Memory B cell (primary cell): ENCODE results near the gene GAST.
"Not testable (repeated sequence)": the region's sequence is repeated elsewhere in the genome, so short reads cannot be mapped to it uniquely, and the experiment has no call there.

Experiments used
- ATAC-seq: fragments of 150-1000 bp; cut with Tn5 transposase; 2 replicates; pipeline ENCODE4 v1.10.0; 2021; ENCODE audit warnings: low read depth, mild to moderate bottlenecking, moderate library complexity
- DNase-seq, 2 donors: peaks; one replicate each; pipeline ENCODE4 v3.0.0; 2022; ENCODE audit warnings: low spot score in 2 of 2
- H3K27ac Mint-ChIP-seq: one replicate; pipeline ENCODE4 v1.8.0; 2022; ENCODE audit warnings: mild to moderate bottlenecking, moderate library complexity, mixed read lengths
- H3K27me3 Mint-ChIP-seq: one replicate; pipeline ENCODE4 v1.8.0; 2022; ENCODE audit warnings: mixed read lengths
- H3K36me3 Mint-ChIP-seq: one replicate; pipeline ENCODE4 v1.8.0; 2022; ENCODE audit warnings: mild to moderate bottlenecking, mixed read lengths
- H3K4me1 Mint-ChIP-seq: one replicate; pipeline ENCODE4 v1.8.0; 2022; ENCODE audit warnings: mixed read lengths
- H3K4me3 Mint-ChIP-seq: one replicate; pipeline ENCODE4 v1.8.0; 2022; ENCODE audit warnings: mild to moderate bottlenecking, moderate library complexity, mixed read lengths
- H3K9me3 Mint-ChIP-seq: one replicate; pipeline ENCODE4 v1.8.0; 2022; ENCODE audit warnings: mixed read lengths

The GAST gene

GRCh38 chr17:41711669-41712400 lies at the start of gene GAST:
Gene GAST (plus strand): TSS chr17:41712331. CDS start chr17:41715437, 3,106 bp downstream.
- Mint-ChIP-seq H3K36me3 (no peaks in the 10 kb centered on the region), H3K27me3 (peaks cover 16% of the 10 kb centered on the region), H3K4me1 (no peaks in the 10 kb centered on the region), H3K9me3 (no peaks in the 10 kb centered on the region), H3K4me3 (no peak within 1 kb of the TSS), H3K27ac (no peak within 1 kb of the TSS)
- ATAC-seq (no peak), DNase-seq (no peak)

- no peak for ATAC-seq
- no peaks in the 10 kb centered on the region for H3K27me3 Mint-ChIP-seq
- H3K4me1 Mint-ChIP-seq = peaks cover 24% of the 10 kb centered on the region
- no peak overlapping the region for H3K4me3 Mint-ChIP-seq
- DNase-seq = no peak
- no peaks in the 10 kb centered on the region for H3K36me3 Mint-ChIP-seq
- no peak overlapping the region for H3K27ac Mint-ChIP-seq
- no peaks in the 10 kb centered on the region for H3K9me3 Mint-ChIP-seq
These were observed 48.5 kb upstream of the GAST start for GRCh38 chr17:41663451-41664171.

GRCh38 chr17:41664172-41664457 lies 48.0 kb upstream of the GAST start:
- H3K27ac Mint-ChIP-seq = no peak overlapping the region
- DNase-seq (no peak), ATAC-seq (no peak)
- H3K9me3 Mint-ChIP-seq = no peaks in the 10 kb centered on the region
- no peak overlapping the region for H3K4me3 Mint-ChIP-seq
- no peaks in the 10 kb centered on the region for H3K36me3 Mint-ChIP-seq
- H3K27me3 Mint-ChIP-seq = no peaks in the 10 kb centered on the region
- peaks cover 24% of the 10 kb centered on the region for H3K4me1 Mint-ChIP-seq

GRCh38 chr17:41664587-41665565 lies 47.3 kb upstream of the GAST start:
- Mint-ChIP-seq H3K36me3 (no peaks in the 10 kb centered on the region), H3K27ac (peak overlapping the region; percentile 99), H3K27me3 (no peaks in the 10 kb centered on the region), H3K9me3 (no peaks in the 10 kb centered on the region), H3K4me3 (peak overlapping the region; percentile 95), H3K4me1 (peaks cover 24% of the 10 kb centered on the region)
- DNase-seq (no peak), ATAC-seq (no peak)

GRCh38 chr17:41665566-41666236 lies 46.4 kb upstream of the GAST start:
- peaks cover 24% of the 10 kb centered on the region for H3K4me1 Mint-ChIP-seq
- peak overlapping the region; percentile 99 for H3K27ac Mint-ChIP-seq
- no peaks in the 10 kb centered on the region for H3K27me3 Mint-ChIP-seq
- H3K36me3 Mint-ChIP-seq = no peaks in the 10 kb centered on the region
- DNase-seq (peak; percentile 98), ATAC-seq (peak; percentile 71)
- no peaks in the 10 kb centered on the region for H3K9me3 Mint-ChIP-seq
- H3K4me3 Mint-ChIP-seq = peak overlapping the region; percentile 95

GRCh38 chr17:41666237-41666641 lies 45.9 kb upstream of the GAST start:
- H3K4me1 Mint-ChIP-seq = peaks cover 24% of the 10 kb centered on the region
- H3K9me3 Mint-ChIP-seq = no peaks in the 10 kb centered on the region
- peak in 1 of 2 donors; percentile 82 for DNase-seq
- H3K4me3 Mint-ChIP-seq = peak overlapping the region; percentile 95
- H3K36me3 Mint-ChIP-seq = no peaks in the 10 kb centered on the region
- peak; percentile 73 for ATAC-seq
- peak overlapping the region; percentile 99 for H3K27ac Mint-ChIP-seq
- H3K27me3 Mint-ChIP-seq = no peaks in the 10 kb centered on the region

- H3K27ac Mint-ChIP-seq = peak overlapping the region; percentile 99
- DNase-seq (peak; percentile 92 to 96), ATAC-seq (peak; percentile 47)
- H3K4me1 Mint-ChIP-seq = peaks cover 24% of the 10 kb centered on the region
- no peaks in the 10 kb centered on the region for H3K36me3 Mint-ChIP-seq
- no peaks in the 10 kb centered on the region for H3K9me3 Mint-ChIP-seq
- no peaks in the 10 kb centered on the region for H3K27me3 Mint-ChIP-seq
- H3K4me3 Mint-ChIP-seq = peak overlapping the region; percentile 95
These were observed 45.3 kb upstream of the GAST start for GRCh38 chr17:41666708-41667279.

- peak overlapping the region; percentile 95 for H3K4me3 Mint-ChIP-seq
- H3K27me3 Mint-ChIP-seq = no peaks in the 10 kb centered on the region
- no peaks in the 10 kb centered on the region for H3K36me3 Mint-ChIP-seq
- peak overlapping the region; percentile 99 for H3K27ac Mint-ChIP-seq
- DNase-seq (no peak), ATAC-seq (no peak)
- peaks cover 24% of the 10 kb centered on the region for H3K4me1 Mint-ChIP-seq
- H3K9me3 Mint-ChIP-seq = no peaks in the 10 kb centered on the region
These were observed 44.7 kb upstream of the GAST start for GRCh38 chr17:41667280-41668041.

- no peak for ATAC-seq
- Mint-ChIP-seq H3K27me3 (no peaks in the 10 kb centered on the region), H3K36me3 (peaks cover 3% of the 10 kb centered on the region), H3K27ac (no peak overlapping the region), H3K4me1 (peaks cover 19% of the 10 kb centered on the region), H3K4me3 (no peak overlapping the region), H3K9me3 (peaks cover 2% of the 10 kb centered on the region)
- DNase-seq = no peak
These were observed 40.0 kb upstream of the GAST start for GRCh38 chr17:41672153-41672552.

GRCh38 chr17:41675157-41676057 lies 36.7 kb upstream of the GAST start:
- not testable (repeated sequence) for DNase-seq, H3K4me3 Mint-ChIP-seq, H3K9me3 Mint-ChIP-seq, H3K27me3 Mint-ChIP-seq, ATAC-seq, H3K36me3 Mint-ChIP-seq
- H3K4me1 Mint-ChIP-seq = peaks cover 30% of the 10 kb centered on the region
- H3K27ac Mint-ChIP-seq = peak overlapping the region; percentile 95

GRCh38 chr17:41676058-41676419 lies 36.1 kb upstream of the GAST start:
- ATAC-seq (no peak), DNase-seq (no peak)
- H3K4me1 Mint-ChIP-seq = peaks cover 30% of the 10 kb centered on the region
- peaks cover 4% of the 10 kb centered on the region for H3K9me3 Mint-ChIP-seq
- H3K27me3 Mint-ChIP-seq = no peaks in the 10 kb centered on the region
- peak overlapping the region; percentile 95 for H3K27ac Mint-ChIP-seq
- H3K4me3 Mint-ChIP-seq = peak overlapping the region; percentile 72
- peaks cover 3% of the 10 kb centered on the region for H3K36me3 Mint-ChIP-seq

- no peak for ATAC-seq
- Mint-ChIP-seq H3K27me3 (no peaks in the 10 kb centered on the region), H3K36me3 (peaks cover 3% of the 10 kb centered on the region), H3K4me1 (peaks cover 30% of the 10 kb centered on the region), H3K9me3 (peaks cover 4% of the 10 kb centered on the region), H3K27ac (peak overlapping the region; percentile 88), H3K4me3 (peak overlapping the region; percentile 75)
- no peak for DNase-seq
These were observed 33.7 kb upstream of the GAST start for GRCh38 chr17:41678411-41678906.
